Peyer's patch (tissue), 4 donors: Measurements from ENCODE around the gene FBXO5.

Source experiments
- POLR2A ChIP-seq, 2 donors: fragments of 450-650 bp; IDR thresholded peaks; one replicate each; pipeline ENCODE4 v1.5.1; 2017; ENCODE audit warnings: antibody characterized with exemption in 2 of 2, mild to moderate bottlenecking in 2 of 2, moderate library complexity in 2 of 2
- TF ChIP-seq, protein P1 (sequence below), 6 experiments: fragments of 450-650 bp in 4 of 6; fragments of 200-600 bp in 2 of 6; sonication (generic) in 1 of 6; IDR thresholded peaks; one replicate each; pipeline ENCODE4 v1.5.1; 2017 to 2019; ENCODE audit warnings: antibody characterized with exemption in 6 of 6, mild to moderate bottlenecking in 3 of 6, moderate library complexity in 1 of 6

GRCh38 chr6:153018355-153018754, 35.5 kb upstream of the FBXO5 start:
- TF ChIP-seq, protein P1, sequence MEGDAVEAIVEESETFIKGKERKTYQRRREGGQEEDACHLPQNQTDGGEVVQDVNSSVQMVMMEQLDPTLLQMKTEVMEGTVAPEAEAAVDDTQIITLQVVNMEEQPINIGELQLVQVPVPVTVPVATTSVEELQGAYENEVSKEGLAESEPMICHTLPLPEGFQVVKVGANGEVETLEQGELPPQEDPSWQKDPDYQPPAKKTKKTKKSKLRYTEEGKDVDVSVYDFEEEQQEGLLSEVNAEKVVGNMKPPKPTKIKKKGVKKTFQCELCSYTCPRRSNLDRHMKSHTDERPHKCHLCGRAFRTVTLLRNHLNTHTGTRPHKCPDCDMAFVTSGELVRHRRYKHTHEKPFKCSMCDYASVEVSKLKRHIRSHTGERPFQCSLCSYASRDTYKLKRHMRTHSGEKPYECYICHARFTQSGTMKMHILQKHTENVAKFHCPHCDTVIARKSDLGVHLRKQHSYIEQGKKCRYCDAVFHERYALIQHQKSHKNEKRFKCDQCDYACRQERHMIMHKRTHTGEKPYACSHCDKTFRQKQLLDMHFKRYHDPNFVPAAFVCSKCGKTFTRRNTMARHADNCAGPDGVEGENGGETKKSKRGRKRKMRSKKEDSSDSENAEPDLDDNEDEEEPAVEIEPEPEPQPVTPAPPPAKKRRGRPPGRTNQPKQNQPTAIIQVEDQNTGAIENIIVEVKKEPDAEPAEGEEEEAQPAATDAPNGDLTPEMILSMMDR (IDR thresholded peaks at IDR 0.05): no peak
- TF ChIP-seq POLR2A (IDR thresholded peaks at IDR 0.05): no peak
